GM19239 (cell line): ENCODE measurements around the gene SLC15A4.

Experiments used
- DNase-seq: peaks from one replicate; pipeline ENCODE4 v3.0.0; 2011; ENCODE audit warnings: low spot score; ENCODE audit not compliant: insufficient read length
- FAIRE-seq: peaks from 2 replicates; lab custom pipeline; 2011; peaks lifted over from hg19 to GRCh38; lab: Jason Lieb, UNC

The SLC15A4 gene

GRCh38 chr12:128796439-128797118, 27.2 kb downstream of the SLC15A4 start:
- FAIRE-seq (peak; percentile 87), DNase-seq (no peak)

GRCh38 chr12:128795530-128796361, 28.0 kb downstream of the SLC15A4 start:
- no peak for FAIRE-seq

GRCh38 chr12:128794661-128795529, 28.9 kb downstream of the SLC15A4 start:
- no peak for DNase-seq
- peak; percentile 92 for FAIRE-seq

More at GRCh38 chr12:128795530-128796361, 28.0 kb downstream of the SLC15A4 start:
- DNase-seq: no peak

- DNase-seq: no peak
- FAIRE-seq: no peak
Observed at GRCh38 chr12:128793701-128794100, 30.1 kb downstream of the SLC15A4 start.

- DNase-seq (no peak), FAIRE-seq (no peak)
Observed at GRCh38 chr12:128792881-128793280, 30.9 kb downstream of the SLC15A4 start.

- no peak for DNase-seq
- FAIRE-seq: no peak
Observed at GRCh38 chr12:128792398-128792797, 31.4 kb downstream of the SLC15A4 start.

GRCh38 chr12:128791395-128792322, 32.1 kb downstream of the SLC15A4 start:
- FAIRE-seq (no peak), DNase-seq (no peak)

GRCh38 chr12:128790653-128791373, 32.9 kb downstream of the SLC15A4 start:
- no peak for DNase-seq

GRCh38 chr12:128790221-128790620, 33.5 kb downstream of the SLC15A4 start:
- no peak for FAIRE-seq

More at GRCh38 chr12:128790653-128791373, 32.9 kb downstream of the SLC15A4 start:
- FAIRE-seq: no peak

GRCh38 chr12:128789356-128789929, 34.3 kb downstream of the SLC15A4 start:
- FAIRE-seq (no peak), DNase-seq (no peak)

More at GRCh38 chr12:128790221-128790620, 33.5 kb downstream of the SLC15A4 start:
- DNase-seq: no peak

GRCh38 chr12:128787827-128788226, 35.9 kb downstream of the SLC15A4 start:
- DNase-seq (no peak), FAIRE-seq (no peak)

- DNase-seq (no peak), FAIRE-seq (no peak)
Observed at GRCh38 chr12:128786741-128787391, 36.9 kb downstream of the SLC15A4 start.

- FAIRE-seq: no peak
Observed at GRCh38 chr12:128784030-128784760, 39.6 kb downstream of the SLC15A4 start.

GRCh38 chr12:128783129-128783574, 40.6 kb downstream of the SLC15A4 start:
- FAIRE-seq: peak; percentile 85
- DNase-seq: no peak

More at GRCh38 chr12:128784030-128784760, 39.6 kb downstream of the SLC15A4 start:
- DNase-seq: no peak

GRCh38 chr12:128779901-128780300, 43.9 kb downstream of the SLC15A4 start:
- no peak for FAIRE-seq
- DNase-seq: no peak

- FAIRE-seq (no peak), DNase-seq (no peak)
Observed at GRCh38 chr12:128772249-128772648, 51.5 kb downstream of the SLC15A4 start.

GRCh38 chr12:128771681-128772080, 52.1 kb downstream of the SLC15A4 start:
- FAIRE-seq (no peak), DNase-seq (no peak)
